ENCODE measurements around the gene CDCA7L. TPM values are rescaled to one million over a fixed set of nuclear protein-coding genes. Genes with fewer than 3 reads are reported as not detected.

Gene CDCA7L
- total RNA-seq, 6 donors from 2014 or later = 30.5 to 63.6 (median 39.1) TPM

DNA sequence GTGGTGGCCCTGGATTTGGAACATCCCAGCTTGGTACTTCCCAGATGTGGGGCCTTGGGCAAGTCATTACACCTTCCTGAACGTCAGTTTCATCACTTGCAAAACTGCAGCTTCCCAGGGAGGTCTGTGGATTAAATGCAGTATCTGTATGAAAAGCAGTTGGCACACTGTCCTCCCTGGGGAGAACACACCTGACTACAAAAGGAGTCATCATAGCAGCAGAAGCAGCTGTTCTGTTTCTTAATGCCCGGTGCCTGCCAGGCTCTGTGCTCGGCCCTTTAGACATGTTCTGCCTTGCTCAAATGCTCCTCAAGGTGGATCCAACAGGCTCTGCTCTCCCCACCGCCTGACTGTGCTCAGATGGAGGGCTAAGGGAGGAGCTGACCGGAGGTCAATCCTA, 31.0 kb downstream of the CDCA7L start:
- Histone ChIP-seq H3K4me3 (no peak overlapping the region), H3K9me3 (no peaks in the 10 kb centered on the region), H3K27ac (no peak overlapping the region), H3K36me3 (peaks cover 0 to 25% (median 11%) of the 10 kb centered on the region in 4 donors), H3K4me1 (no peaks in the 10 kb centered on the region), H3K27me3 (no peaks in the 10 kb centered on the region)
- ATAC-seq (ENCODE audit: low FRiP score in 2 of 2) (no peak), DNase-seq (no peak)
- WGBS, 2 donors = 93 to 100% methylated on average over 5 of the region's 5 CpGs
- TF ChIP-seq, protein P1, sequence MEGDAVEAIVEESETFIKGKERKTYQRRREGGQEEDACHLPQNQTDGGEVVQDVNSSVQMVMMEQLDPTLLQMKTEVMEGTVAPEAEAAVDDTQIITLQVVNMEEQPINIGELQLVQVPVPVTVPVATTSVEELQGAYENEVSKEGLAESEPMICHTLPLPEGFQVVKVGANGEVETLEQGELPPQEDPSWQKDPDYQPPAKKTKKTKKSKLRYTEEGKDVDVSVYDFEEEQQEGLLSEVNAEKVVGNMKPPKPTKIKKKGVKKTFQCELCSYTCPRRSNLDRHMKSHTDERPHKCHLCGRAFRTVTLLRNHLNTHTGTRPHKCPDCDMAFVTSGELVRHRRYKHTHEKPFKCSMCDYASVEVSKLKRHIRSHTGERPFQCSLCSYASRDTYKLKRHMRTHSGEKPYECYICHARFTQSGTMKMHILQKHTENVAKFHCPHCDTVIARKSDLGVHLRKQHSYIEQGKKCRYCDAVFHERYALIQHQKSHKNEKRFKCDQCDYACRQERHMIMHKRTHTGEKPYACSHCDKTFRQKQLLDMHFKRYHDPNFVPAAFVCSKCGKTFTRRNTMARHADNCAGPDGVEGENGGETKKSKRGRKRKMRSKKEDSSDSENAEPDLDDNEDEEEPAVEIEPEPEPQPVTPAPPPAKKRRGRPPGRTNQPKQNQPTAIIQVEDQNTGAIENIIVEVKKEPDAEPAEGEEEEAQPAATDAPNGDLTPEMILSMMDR (IDR thresholded peaks at IDR 0.05) = no peak
- TF ChIP-seq EP300 (IDR thresholded peaks at IDR 0.05) (no peak), POLR2A (IDR thresholded peaks at IDR 0.05) (no peak), POLR2AphosphoS5 (IDR thresholded peaks at IDR 0.05) (no peak)

DNA sequence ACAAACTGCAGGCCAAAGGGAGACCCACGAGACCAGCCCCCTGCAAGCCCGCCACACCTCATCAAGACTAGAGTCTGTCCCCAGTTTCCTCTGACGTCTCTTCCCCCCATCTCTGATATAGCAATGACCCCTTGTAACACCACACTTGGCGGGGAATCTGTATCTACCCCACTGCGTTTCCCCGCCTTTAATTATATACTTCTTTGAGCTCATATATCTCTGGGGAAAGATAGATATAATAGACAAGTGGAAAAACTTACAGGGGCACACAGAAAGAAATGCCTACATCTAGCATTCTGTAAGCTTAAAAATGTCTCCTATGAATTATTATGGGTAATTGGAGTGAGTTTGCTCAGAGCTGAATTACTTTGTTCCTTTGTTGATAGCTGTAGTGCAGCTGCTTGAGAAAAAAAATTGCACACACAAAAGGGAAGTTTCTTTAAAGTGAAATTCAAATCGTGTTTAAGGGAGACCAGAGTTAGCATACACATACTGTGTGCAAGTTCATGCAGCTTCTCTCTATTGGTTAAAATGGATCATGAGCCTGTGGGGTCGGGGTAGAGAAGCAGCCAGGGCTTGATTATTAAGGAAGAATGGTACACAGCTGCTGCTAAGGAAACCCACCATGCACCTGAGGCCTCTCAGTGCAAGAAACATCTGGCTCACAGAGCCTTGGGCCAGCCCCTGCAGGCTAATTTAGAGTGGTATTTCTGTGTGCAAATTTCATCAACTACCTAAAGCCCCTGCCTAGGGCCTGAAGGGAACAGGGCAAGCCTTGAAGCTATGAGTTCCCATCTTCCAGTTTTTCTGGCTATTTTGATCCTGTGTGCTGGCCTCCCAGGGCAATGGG, 32.5 kb downstream of the CDCA7L start:
- TF ChIP-seq, protein P1 (IDR thresholded peaks at IDR 0.05) = no peak
- TF ChIP-seq EP300 (IDR thresholded peaks at IDR 0.05) (no peak), POLR2A (IDR thresholded peaks at IDR 0.05) (no peak), POLR2AphosphoS5 (IDR thresholded peaks at IDR 0.05) (no peak)
- no peak for DNase-seq
- Histone ChIP-seq H3K9me3 (no peaks in the 10 kb centered on the region), H3K4me1 (no peaks in the 10 kb centered on the region), H3K4me3 (no peak overlapping the region), H3K27ac (no peak overlapping the region), H3K27me3 (no peaks in the 10 kb centered on the region), H3K36me3 (peaks cover 0 to 40% (median 12%) of the 10 kb centered on the region in 4 donors)
- 84 to 85% methylated on average over 8 of the region's 8 CpGs for WGBS, 2 donors
- ATAC-seq (ENCODE audit: low FRiP score in 2 of 2) = no peak

DNA sequence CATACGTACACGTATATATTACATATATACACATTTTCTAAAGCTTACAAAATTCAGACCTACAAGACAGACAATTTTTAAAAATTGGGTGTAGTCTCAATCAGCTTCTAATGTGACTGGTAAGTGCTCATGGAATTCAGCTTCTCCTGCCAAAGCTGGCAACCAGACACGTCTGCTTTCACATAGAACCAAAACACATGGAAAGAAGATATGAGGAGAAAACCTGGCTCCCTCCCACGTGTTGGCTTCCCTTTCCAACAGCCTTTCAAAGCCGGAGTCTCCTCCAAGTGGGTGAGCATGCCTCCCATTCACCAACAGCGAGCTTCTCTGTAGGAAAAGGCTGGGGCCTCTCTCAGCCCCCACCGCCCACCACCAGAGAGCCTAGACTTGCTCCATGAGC, 33.4 kb downstream of the CDCA7L start:
- Histone ChIP-seq H3K9me3 (no peaks in the 10 kb centered on the region), H3K4me3 (no peak overlapping the region), H3K4me1 (no peaks in the 10 kb centered on the region), H3K27ac (no peak overlapping the region), H3K36me3 (peaks cover 0 to 48% (median 16%) of the 10 kb centered on the region in 4 donors), H3K27me3 (no peaks in the 10 kb centered on the region)
- DNase-seq (no peak), ATAC-seq (ENCODE audit: low FRiP score in 2 of 2) (no peak)
- WGBS, 2 donors = 82 to 90% methylated on average over 7 of the region's 7 CpGs
- TF ChIP-seq EP300 (IDR thresholded peaks at IDR 0.05) = no peak
- TF ChIP-seq POLR2AphosphoS5 (IDR thresholded peaks at IDR 0.05) = no peak
- no peak for TF ChIP-seq POLR2A (IDR thresholded peaks at IDR 0.05)
- TF ChIP-seq, protein P1 (IDR thresholded peaks at IDR 0.05) = no peak

DNA sequence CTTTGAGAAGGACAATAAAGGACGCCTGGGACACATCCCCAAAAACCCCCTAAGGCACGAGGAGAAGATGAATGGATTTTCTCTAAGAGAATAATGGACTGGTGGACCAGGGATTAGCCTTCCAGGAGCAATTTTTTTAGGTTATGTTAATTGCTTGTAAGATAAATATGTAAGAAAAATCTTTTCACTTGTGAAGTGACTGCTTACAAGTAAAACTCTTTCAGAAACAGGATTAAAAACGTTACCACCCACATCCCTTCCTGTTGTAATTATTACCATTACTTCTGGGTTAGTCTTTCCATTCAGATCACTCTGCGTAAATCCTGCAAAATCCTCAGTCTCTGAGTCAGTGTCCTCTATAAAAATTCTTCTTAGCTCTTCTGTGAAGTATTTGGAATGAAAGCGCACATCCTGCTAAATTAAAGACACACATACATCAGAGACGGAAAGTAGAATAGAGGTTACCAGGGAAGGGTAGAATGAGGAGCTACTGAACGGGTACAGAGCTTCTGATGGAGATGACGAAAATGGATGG, 34.3 kb downstream of the CDCA7L start:
- no peaks in the 10 kb centered on the region for H3K27me3 ChIP-seq
- no peak overlapping the region for H3K4me3 ChIP-seq
- DNase-seq (no peak), ATAC-seq (ENCODE audit: low FRiP score in 2 of 2) (no peak)
- no peaks in the 10 kb centered on the region for H3K9me3 ChIP-seq
- WGBS, 2 donors = 87 to 95% methylated on average over 8 of the region's 8 CpGs
- H3K27ac ChIP-seq = no peak overlapping the region
- TF ChIP-seq POLR2A (IDR thresholded peaks at IDR 0.05) (no peak), EP300 (IDR thresholded peaks at IDR 0.05) (no peak), POLR2AphosphoS5 (IDR thresholded peaks at IDR 0.05) (no peak)
- TF ChIP-seq, protein P1 (IDR thresholded peaks at IDR 0.05) = no peak
- peaks cover 0 to 55% (median 16%) of the 10 kb centered on the region in 4 donors for H3K36me3 ChIP-seq
- no peaks in the 10 kb centered on the region for H3K4me1 ChIP-seq
